ENCODE results near the gene PEX7. TPM values are rescaled to one million over a fixed set of nuclear protein-coding genes. Genes with fewer than 3 reads are reported as not detected.

The PEX7 gene
- total and polyA plus RNA-seq, 2 of the 8 experiments (the other 6 are each of a cell fraction or from before 2014, with no cell fraction given), result 6.4 to 11.0 TPM

- Histone ChIP-seq H3K56ac (replicated peaks; ENCODE audit: insufficient read length, low read depth, low read length) (no peak overlapping the region), H3K18ac (ENCODE audit: extremely low read depth, low read length) (no peak overlapping the region; the same call in none of the 2 replicates), H3K4me3 (ENCODE audit: extremely low read depth in 1 of 4, insufficient read depth in 2 of 4, low read depth in 3 of 4, low read length in 4 of 4) (peak overlapping the region; percentile 42 to 78 (median 70)), H3K79me2 (ENCODE audit: control insufficient read depth in 1 of 2, insufficient read depth in 2 of 2, low read length in 2 of 2) (no peaks in the 10 kb centered on the region), H2AFZ (ENCODE audit: low read length) (peak overlapping the region; percentile 35), H2BK120ac (replicated peaks; ENCODE audit: low read depth, low read length) (no peak overlapping the region), H3K27ac (ENCODE audit: low read depth, low read length) (no peak overlapping the region), H2BK5ac (ENCODE audit: low read depth, low read length) (no peak overlapping the region), H3K14ac (ENCODE audit: insufficient read length) (no peak overlapping the region), H3K4ac (replicated peaks; ENCODE audit: insufficient read length, low read depth, low read length) (no peak overlapping the region), H2BK12ac (ENCODE audit: low read depth, low read length) (no peak overlapping the region), H3K79me1 (ENCODE audit: low read depth, low read length) (no peaks in the 10 kb centered on the region), H3K23me2 (ENCODE audit: low read depth, low read length) (peaks cover 12% of the 10 kb centered on the region; the same call in 1 of the 2 replicates), H2BK15ac (ENCODE audit: low read length) (no peak overlapping the region), H4K5ac (ENCODE audit: insufficient read length, low read depth, low read length) (no peak overlapping the region), H4K20me1 (replicated peaks in 1 of 2; ENCODE audit: control insufficient read depth in 1 of 2, insufficient read depth in 2 of 2, low read length in 2 of 2) (peaks cover 0 to 5% of the 10 kb centered on the region in 2 experiments), H2BK20ac (ENCODE audit: low read length) (no peak overlapping the region), H3K36me3 (ENCODE audit: control insufficient read depth in 2 of 4, insufficient read depth in 4 of 4, low read length in 3 of 4) (no peaks in the 10 kb centered on the region), H3K9ac (replicated peaks in 1 of 4; ENCODE audit: extremely low read depth in 1 of 4, low read depth in 3 of 4, low read length in 3 of 4) (peak overlapping the region in 1 of 4 experiments; percentile 35; a peak in 1 of 7 replicates), H3K27me3 (replicated peaks in 1 of 4; ENCODE audit: control insufficient read depth in 3 of 4, extremely low read depth in 1 of 4, insufficient read depth in 3 of 4, low read length in 3 of 4) (peaks cover 8 to 31% (median 19%) of the 10 kb centered on the region in 4 experiments; a peak in 6 of 7 replicates), H4K91ac (replicated peaks; ENCODE audit: insufficient read length, low read length) (no peak overlapping the region), H3K23ac (ENCODE audit: insufficient read length) (no peak overlapping the region), H3K4me1 (replicated peaks in 1 of 4; ENCODE audit: control insufficient read depth in 3 of 4, insufficient read depth in 4 of 4, low read length in 3 of 4) (0 out of 7 replicates have a peak, but pooled peaks cover 0 to 9% (median 1%) of the 10 kb centered on the region in 4 experiments), H4K8ac (ENCODE audit: extremely low read depth, insufficient read depth, low read length) (no peak overlapping the region), H3K9me3 (ENCODE audit: insufficient read depth in 2 of 2, low read depth in 1 of 2, low read length in 1 of 2) (no peaks in the 10 kb centered on the region), H2AK5ac (ENCODE audit: low read depth, low read length) (no peak overlapping the region), H3K4me2 (ENCODE audit: insufficient read depth in 1 of 2, low read depth in 2 of 2, low read length in 2 of 2) (peak overlapping the region; percentile 71 to 90)
- FAIRE-seq (no peak), DNase-seq (ENCODE audit: low read depth in 1 of 2, low spot score in 2 of 2) (no peak)
- WGBS, 2 experiments (ENCODE audit: extremely low coverage in 1 of 2, insufficient coverage in 1 of 2, insufficient read length in 1 of 2, insufficient replicate concordance in 2 of 2, low coverage in 1 of 2, low lambda C conversion rate in 2 of 2, missing lambda C conversion rate in 1 of 2), result 4% methylated on average over 57 of the region's 62 CpGs; no CpG with 5 or more reads in 1 of the 2 experiments
- ChIA-PET CTCF (ENCODE audit: partially characterized antibody) (interaction anchor here (0.6 to 4.7 kb wide), 50 partner anchors 10 to 247 kb away, joined by 3 to 99 read pairs (median 4); no protein-coding TSS in a partner anchor), POLR2A (ENCODE audit: partially characterized antibody) (interaction anchor here (1.0 to 1.7 kb wide), 6 partner anchors 26 to 502 kb away, joined by 3 to 7 read pairs (median 4); partner anchors contain the start of genes BCLAF1 and PEX7)
- TF ChIP-seq ASH2L (IDR thresholded peaks at IDR 0.05; ENCODE audit: low read length) (peak; percentile 65), HDAC2 (IDR thresholded peaks at IDR 0.05; ENCODE audit: borderline replicate concordance in 1 of 2, low read depth in 2 of 2, low read length in 2 of 2) (no peak), SUZ12 (IDR thresholded peaks at IDR 0.05; ENCODE audit: low read length) (peak; percentile 95), CHD2 (IDR thresholded peaks at IDR 0.05; ENCODE audit: low read length) (no peak), E2F6 (IDR thresholded peaks at IDR 0.05) (no peak), SRF (IDR thresholded peaks at IDR 0.05; ENCODE audit: low read depth, low read length) (no peak), CBX8 (IDR thresholded peaks at IDR 0.05; ENCODE audit: borderline replicate concordance, low read depth, low read length) (no peak), POLR2A (IDR thresholded peaks at IDR 0.05; ENCODE audit: control extremely low read depth in 1 of 2, low read depth in 2 of 2, low read length in 2 of 2) (no peak), GTF2F1 (IDR thresholded peaks at IDR 0.05; ENCODE audit: borderline replicate concordance, low read depth, low read length) (no peak), CEBPB (IDR thresholded peaks at IDR 0.05; ENCODE audit: low read depth, low read length) (0 out of 2 replicates have a peak, but pooled peaks have one; percentile 5), EZH2 (IDR thresholded peaks at IDR 0.05; ENCODE audit: low read depth, low read length, severe bottlenecking) (peak; percentile 87)
These were observed 30.9 kb upstream of the PEX7 start for GRCh38 chr6:136791296-136792094.

All from H1 (cell line).